CD4-positive, alpha-beta T cell treated with Interleukin-4 for 1 hour (primary cell): ENCODE measurements around the gene AP2A1.

ENCODE experiments used
- DNase-seq, 2 donors: peaks; one replicate each; pipeline ENCODE4 v3.0.0-alpha.2; 2020 to 2022

AP2A1 gene

GRCh38 chr19:49795615-49796014 lies 28.8 kb downstream of the AP2A1 start:
- DNase-seq = no peak

- DNase-seq = no peak
Observed at GRCh38 chr19:49798574-49798973, 31.8 kb downstream of the AP2A1 start.

GRCh38 chr19:49799271-49799797 lies 32.5 kb downstream of the AP2A1 start:
- no peak for DNase-seq

- no peak for DNase-seq
Observed at GRCh38 chr19:49799798-49800376, 33.1 kb downstream of the AP2A1 start.

GRCh38 chr19:49800771-49801170 lies 34.0 kb downstream of the AP2A1 start:
- DNase-seq = no peak

- no peak for DNase-seq
Observed at GRCh38 chr19:49801401-49801888, 34.6 kb downstream of the AP2A1 start.

- no peak for DNase-seq
Observed at GRCh38 chr19:49801966-49802661, 35.3 kb downstream of the AP2A1 start.

GRCh38 chr19:49802836-49803528 lies 36.2 kb downstream of the AP2A1 start:
- DNase-seq = no peak

- no peak for DNase-seq
Observed at GRCh38 chr19:49803529-49803856, 36.7 kb downstream of the AP2A1 start.

GRCh38 chr19:49805822-49806619 lies 39.2 kb downstream of the AP2A1 start:
- no peak for DNase-seq

- DNase-seq = no peak
Observed at GRCh38 chr19:49806620-49806959, 39.8 kb downstream of the AP2A1 start.

- peak in 1 of 2 donors; percentile 48 for DNase-seq
Observed at GRCh38 chr19:49807058-49807903, 40.5 kb downstream of the AP2A1 start.

GRCh38 chr19:49807904-49808675 lies 41.3 kb downstream of the AP2A1 start:
- DNase-seq = no peak

GRCh38 chr19:49808711-49809159 lies 41.9 kb downstream of the AP2A1 start:
- DNase-seq = peak; percentile 90 to 91

- DNase-seq = peak; percentile 64 to 68
Observed at GRCh38 chr19:49809160-49809940, 42.5 kb downstream of the AP2A1 start.

GRCh38 chr19:49809941-49810389 lies 43.2 kb downstream of the AP2A1 start:
- no peak for DNase-seq

- DNase-seq = no peak
Observed at GRCh38 chr19:49811328-49811727, 44.5 kb downstream of the AP2A1 start.

- DNase-seq = no peak
Observed at GRCh38 chr19:49812452-49812996, 45.7 kb downstream of the AP2A1 start.

- DNase-seq = peak; percentile 98 to 99
Observed at GRCh38 chr19:49812997-49813861, 46.4 kb downstream of the AP2A1 start, which contains the start of gene FUZ. Gene FUZ (minus strand): TSS chr19:49813292. CDS start chr19:49813106, 186 bp downstream.
